Fibroblast of lung (primary cell): ENCODE results near the gene EYS. TPM values are rescaled to one million over a fixed set of nuclear protein-coding genes. Genes with fewer than 3 reads are reported as not detected.

Experiments used
- DNase-seq, 2 donors: peaks; one replicate each; pipeline versions ENCODE4 v3.0.0 to v3.0.0-alpha.2; 2010; ENCODE audit warnings: low read depth in 2 of 2
- H2AFZ ChIP-seq: 2 replicates; pipeline ENCODE4 v1.5.1; 2012; ENCODE audit warnings: low read length, control low read depth, inconsistent platforms
- H3K27ac ChIP-seq: 2 replicates; pipeline ENCODE4 v1.5.1; 2011; ENCODE audit warnings: low read length, control low read depth; ENCODE audit not compliant: insufficient read depth
- H3K27me3 ChIP-seq: 2 replicates; pipeline ENCODE4 v1.5.1; 2011; ENCODE audit warnings: mild to moderate bottlenecking, low read length; ENCODE audit not compliant: control insufficient read depth, insufficient read depth
- H3K36me3 ChIP-seq: 2 replicates; pipeline ENCODE4 v1.5.1; 2011; ENCODE audit warnings: low read length; ENCODE audit not compliant: control insufficient read depth, insufficient read depth
- H3K4me1 ChIP-seq: 2 replicates; pipeline ENCODE4 v1.5.1; 2011; ENCODE audit warnings: low read length; ENCODE audit not compliant: control insufficient read depth, insufficient read depth; ENCODE audit errors: extremely low read depth
- H3K4me2 ChIP-seq: 2 replicates; pipeline ENCODE4 v1.5.1; 2011; ENCODE audit warnings: low read length, control low read depth; ENCODE audit not compliant: insufficient read depth; ENCODE audit errors: extremely low read depth
- H3K4me3 ChIP-seq, 4 experiments: fragments of 200-600 bp in 1 of 4; sonication (generic) in 1 of 4; replicated peaks in 1 of 4; 2 replicates each; pipeline ENCODE4 v1.5.1; 2011 to 2016; ENCODE audit warnings: low read length in 4 of 4, low read depth in 3 of 4, mild to moderate bottlenecking in 3 of 4, control low read depth in 2 of 4, inconsistent platforms in 1 of 4, mixed read lengths in 1 of 4; ENCODE audit not compliant: insufficient read depth in 1 of 4; ENCODE audit errors: control extremely low read depth in 1 of 4
- H3K79me2 ChIP-seq: 2 replicates; pipeline ENCODE4 v1.5.1; 2012; ENCODE audit warnings: mild to moderate bottlenecking, low read length, inconsistent platforms; ENCODE audit not compliant: control insufficient read depth, insufficient read depth
- H3K9ac ChIP-seq: 2 replicates; pipeline ENCODE4 v1.5.1; 2011; ENCODE audit warnings: mild to moderate bottlenecking, low read length, control low read depth; ENCODE audit not compliant: insufficient read depth
- H3K9me3 ChIP-seq: 2 replicates; pipeline ENCODE4 v1.5.1; 2012; ENCODE audit warnings: low read depth, low read length; ENCODE audit not compliant: control insufficient read depth, insufficient read depth
- H4K20me1 ChIP-seq: 2 replicates; pipeline ENCODE4 v1.5.1; 2011; ENCODE audit warnings: low read length; ENCODE audit not compliant: control insufficient read depth, insufficient read depth; ENCODE audit errors: extremely low read depth
- CTCF ChIP-seq, 2 donors: IDR thresholded peaks in 1 of 2; conservative IDR thresholded peaks in 1 of 2; 1 replicate in 1 of 2; 2 replicates in 1 of 2; pipeline ENCODE4 v1.5.1; 2011 to 2012; ENCODE audit warnings: low read length in 2 of 2, control low read depth in 1 of 2, inconsistent platforms in 1 of 2, low read depth in 1 of 2, mild to moderate bottlenecking in 1 of 2
- EZH2 ChIP-seq: IDR thresholded peaks from 2 replicates; pipeline ENCODE4 v1.5.1; 2012; ENCODE audit warnings: low read length, control low read depth, mild to moderate bottlenecking; ENCODE audit errors: missing control alignments
- polyA plus RNA-seq, 2 donors: library from polyadenylated mRNA; depleted of rRNA in 1 of 2; stranded (reverse) in 1 of 2; unstranded in 1 of 2; fragments of >200 nt; gene quantifications; 2 replicates each; pipeline ENCODE4 v1.2.1, GENCODE V29; 2011 to 2012; ENCODE audit warnings: missing spikeins in 1 of 2
- total RNA-seq: library from RNA; depleted of rRNA; stranded (reverse); fragments of >200 nt; gene quantifications from 2 replicates; pipeline ENCODE4 v1.2.1, GENCODE V29; 2014

Gene EYS
- total and polyA plus RNA-seq, 2 donors (not counting 1 experiment from before 2014, with no cell fraction given), result under 0.01 TPM; not detected in 1

- H3K27me3 ChIP-seq, result no peaks in the 10 kb centered on the region
- H3K4me3 ChIP-seq, result no peak overlapping the region
- H3K36me3 ChIP-seq, result no peaks in the 10 kb centered on the region
- H3K4me2 ChIP-seq, result no peak overlapping the region
- TF ChIP-seq CTCF (conservative IDR thresholded peaks at IDR 0.05 in 1 of 2, IDR thresholded peaks at IDR 0.05 in 1 of 2; ENCODE audit: low read depth in 1 of 2, low read length in 2 of 2), result no peak
- no peak for TF ChIP-seq EZH2
- DNase-seq, result no peak
- no peaks in the 10 kb centered on the region for H4K20me1 ChIP-seq
- no peaks in the 10 kb centered on the region for H3K4me1 ChIP-seq
- H3K79me2 ChIP-seq, result no peaks in the 10 kb centered on the region
- H3K27ac ChIP-seq, result no peak overlapping the region
- no peaks in the 10 kb centered on the region for H3K9me3 ChIP-seq
- H3K9ac ChIP-seq, result no peak overlapping the region
- H2AFZ ChIP-seq, result no peak overlapping the region
Observed at GRCh38 chr6:64696053-64696452, 1011.0 kb downstream of the EYS start.

- TF ChIP-seq EZH2 (no peak), CTCF (conservative IDR thresholded peaks at IDR 0.05 in 1 of 2, IDR thresholded peaks at IDR 0.05 in 1 of 2; ENCODE audit: low read depth in 1 of 2, low read length in 2 of 2) (no peak)
- Histone ChIP-seq H3K9me3 (no peaks in the 10 kb centered on the region), H3K4me2 (no peak overlapping the region), H3K36me3 (no peaks in the 10 kb centered on the region), H3K9ac (no peak overlapping the region), H3K4me1 (no peaks in the 10 kb centered on the region), H2AFZ (no peak overlapping the region), H3K79me2 (no peaks in the 10 kb centered on the region), H3K27ac (no peak overlapping the region), H3K4me3 (no peak overlapping the region), H4K20me1 (no peaks in the 10 kb centered on the region), H3K27me3 (no peaks in the 10 kb centered on the region)
- DNase-seq, result no peak
Observed at GRCh38 chr6:64694356-64694755, 1012.7 kb downstream of the EYS start.

GRCh38 chr6:64691064-64691463 is 1016.0 kb downstream of the EYS start:
- no peaks in the 10 kb centered on the region for H3K27me3 ChIP-seq
- H3K4me1 ChIP-seq, result no peaks in the 10 kb centered on the region
- peak in 1 of 2 donors; percentile 28 for DNase-seq
- H3K27ac ChIP-seq, result no peak overlapping the region
- no peaks in the 10 kb centered on the region for H3K9me3 ChIP-seq
- no peaks in the 10 kb centered on the region for H3K79me2 ChIP-seq
- no peak overlapping the region for H3K9ac ChIP-seq
- TF ChIP-seq CTCF (conservative IDR thresholded peaks at IDR 0.05 in 1 of 2, IDR thresholded peaks at IDR 0.05 in 1 of 2; ENCODE audit: low read depth in 1 of 2, low read length in 2 of 2), result no peak
- TF ChIP-seq EZH2, result no peak
- H3K4me2 ChIP-seq, result no peak overlapping the region
- no peak overlapping the region for H2AFZ ChIP-seq
- no peaks in the 10 kb centered on the region for H3K36me3 ChIP-seq
- no peak overlapping the region for H3K4me3 ChIP-seq
- H4K20me1 ChIP-seq, result no peaks in the 10 kb centered on the region
